ENCODE measurements around the gene RAD51B.

GRCh38 chr14:68306265-68306933, 486.8 kb downstream of the RAD51B start:
- TF ChIP-seq CTCF (IDR thresholded peaks at IDR 0.05) (no peak), EP300 (IDR thresholded peaks at IDR 0.05) (no peak)

All from ovary (tissue), 3 donors.